CD4-positive, alpha-beta T cell (primary cell): Measurements from ENCODE around the gene CAPRIN2. TPM values are rescaled to one million over a fixed set of nuclear protein-coding genes. Genes with fewer than 3 reads are reported as not detected.
A peak's percentile ranks its signal among the peaks of the same experiment; 100 is the strongest.

ENCODE experiments used
- ATAC-seq: fragments of 200-7000 bp; cut with Tn5 transposase; one replicate; pipeline ENCODE4 v1.10.0; 2022; ENCODE audit warnings: mild to moderate bottlenecking; ENCODE audit not compliant: poor library complexity
- CTCF ChIA-PET: fragments of 350-600 bp; sonication (Branson Sonifier 250); formaldehyde crosslinking; loops from one replicate; lab custom pipeline; 2021; ENCODE audit warnings: antibody characterized with exemption, inconsistent platforms; lab: Charles Lee
- POLR2A ChIA-PET: fragments of 350-600 bp; sonication (Branson Sonifier 250); formaldehyde crosslinking; loops from one replicate; lab custom pipeline; 2021; ENCODE audit warnings: antibody characterized with exemption, inconsistent platforms; lab: Charles Lee
- DNase-seq, 14 experiments: peaks; one replicate each; pipeline ENCODE4 v3.0.0-alpha.2; 2013 to 2020; ENCODE audit warnings: mixed read lengths in 2 of 14
- H3K27ac ChIP-seq, 2 donors: one replicate each; pipeline versions ENCODE4 v1.5.1 to v1.7.0; 2013; ENCODE audit warnings: low read length in 2 of 2, low read depth in 1 of 2, mild to moderate bottlenecking in 1 of 2
- H3K27me3 ChIP-seq, 2 experiments: 1 replicate in 1 of 2; 2 replicates in 1 of 2; pipeline versions ENCODE4 v1.6.1 to v1.7.0; 2013; ENCODE audit warnings: low read length in 2 of 2, control low read depth in 1 of 2, mild to moderate bottlenecking in 1 of 2, moderate library complexity in 1 of 2; ENCODE audit not compliant: insufficient read depth in 2 of 2, control insufficient read depth in 1 of 2
- H3K36me3 ChIP-seq: one replicate; pipeline ENCODE4 v1.6.1; 2013; ENCODE audit warnings: low read length, control low read depth; ENCODE audit not compliant: insufficient read depth
- H3K4me1 ChIP-seq: one replicate; pipeline ENCODE4 v1.6.1; 2013; ENCODE audit warnings: low read length, control low read depth; ENCODE audit not compliant: insufficient read depth
- H3K4me3 ChIP-seq: one replicate; pipeline ENCODE4 v1.5.1; 2013; ENCODE audit warnings: mild to moderate bottlenecking, low read length, moderate library complexity
- H3K9me3 ChIP-seq, 2 experiments: 1 replicate in 1 of 2; 2 replicates in 1 of 2; pipeline versions ENCODE4 v1.6.1 to v1.7.0; 2013; ENCODE audit warnings: low read length in 2 of 2, mild to moderate bottlenecking in 2 of 2, control low read depth in 1 of 2, moderate library complexity in 1 of 2; ENCODE audit not compliant: control insufficient read depth in 1 of 2, insufficient read depth in 1 of 2
- H3K27ac Mint-ChIP-seq: one replicate; pipeline ENCODE4 v1.8.0; 2020; ENCODE audit warnings: mixed read lengths
- H3K27me3 Mint-ChIP-seq: one replicate; pipeline ENCODE4 v1.8.0; 2021; ENCODE audit warnings: mixed read lengths
- H3K36me3 Mint-ChIP-seq: one replicate; pipeline ENCODE4 v1.8.0; 2021; ENCODE audit warnings: low read depth, mixed read lengths
- H3K4me1 Mint-ChIP-seq: one replicate; pipeline ENCODE4 v1.8.0; 2021; ENCODE audit warnings: low read depth, mixed read lengths
- H3K4me3 Mint-ChIP-seq: one replicate; pipeline ENCODE4 v1.8.0; 2020; ENCODE audit warnings: mild to moderate bottlenecking, mixed read lengths
- H3K9me3 Mint-ChIP-seq: one replicate; pipeline ENCODE4 v1.8.0; 2020; ENCODE audit warnings: mixed read lengths
- intact Hi-C, 2 experiments: fragments of 100-400 bp; cut with DNase I in 1 of 2; cut with micrococcal nuclease in 1 of 2; formaldehyde crosslinking; loops; one replicate each; pipeline versions ENCODE4 v1.15.1 to v1.9.0; 2023 to 2025; cut with DNase I, micrococcal nuclease
- total RNA-seq, 174 experiments: library from RNA in 2 of 174; stranded (reverse) in 2 of 174; gene quantifications; one replicate each; pipeline ENCODE4 v1.2.3 and lab custom pipeline; 2021 to 2026
- TF ChIP-seq, protein P1 (sequence below): fragments of 200-600 bp; IDR thresholded peaks from one replicate; pipeline ENCODE4 v1.8.0; 2022; ENCODE audit warnings: antibody characterized with exemption, mild to moderate bottlenecking

Gene CAPRIN2
- total RNA-seq, 2 experiments from 2014 or later, result 21.2 to 24.6 TPM

DNA sequence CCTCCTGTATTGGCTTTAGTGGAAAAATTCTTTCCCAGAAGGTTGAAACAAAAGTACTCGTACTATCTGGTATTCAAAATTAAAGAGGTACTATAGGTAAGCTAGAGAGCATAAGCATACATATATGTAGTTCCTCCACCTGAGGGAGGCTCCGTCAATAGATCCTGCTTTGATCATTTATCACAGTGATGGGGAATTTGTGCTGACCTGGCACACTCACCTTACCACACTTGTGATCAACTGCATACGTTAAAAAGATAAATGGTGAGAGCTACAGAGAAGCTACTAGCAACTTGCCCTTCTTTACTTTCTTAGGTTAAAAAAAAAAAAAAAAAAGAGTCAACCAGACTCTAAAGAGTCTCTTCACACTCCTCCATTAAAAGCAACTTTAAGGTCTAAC is 2.5 kb downstream of the CAPRIN2 start:
- ChIA-PET POLR2A (interaction anchor here (3.5 kb wide), 1 partner anchor 56 kb away, joined by 47 read pairs; the partner anchor contains the start of gene IPO8), CTCF (interaction anchor here (1.4 kb wide), 1 partner anchor 9 kb away, joined by 3 read pairs; no protein-coding TSS in a partner anchor)
- Mint-ChIP-seq H3K4me1 (peaks cover 57% of the 10 kb centered on the region), H3K27ac (no peak overlapping the region), H3K36me3 (peaks cover 9% of the 10 kb centered on the region), H3K4me3 (peak overlapping the region; percentile 58), H3K27me3 (no peaks in the 10 kb centered on the region), H3K9me3 (no peaks in the 10 kb centered on the region)
- TF ChIP-seq, protein P1, sequence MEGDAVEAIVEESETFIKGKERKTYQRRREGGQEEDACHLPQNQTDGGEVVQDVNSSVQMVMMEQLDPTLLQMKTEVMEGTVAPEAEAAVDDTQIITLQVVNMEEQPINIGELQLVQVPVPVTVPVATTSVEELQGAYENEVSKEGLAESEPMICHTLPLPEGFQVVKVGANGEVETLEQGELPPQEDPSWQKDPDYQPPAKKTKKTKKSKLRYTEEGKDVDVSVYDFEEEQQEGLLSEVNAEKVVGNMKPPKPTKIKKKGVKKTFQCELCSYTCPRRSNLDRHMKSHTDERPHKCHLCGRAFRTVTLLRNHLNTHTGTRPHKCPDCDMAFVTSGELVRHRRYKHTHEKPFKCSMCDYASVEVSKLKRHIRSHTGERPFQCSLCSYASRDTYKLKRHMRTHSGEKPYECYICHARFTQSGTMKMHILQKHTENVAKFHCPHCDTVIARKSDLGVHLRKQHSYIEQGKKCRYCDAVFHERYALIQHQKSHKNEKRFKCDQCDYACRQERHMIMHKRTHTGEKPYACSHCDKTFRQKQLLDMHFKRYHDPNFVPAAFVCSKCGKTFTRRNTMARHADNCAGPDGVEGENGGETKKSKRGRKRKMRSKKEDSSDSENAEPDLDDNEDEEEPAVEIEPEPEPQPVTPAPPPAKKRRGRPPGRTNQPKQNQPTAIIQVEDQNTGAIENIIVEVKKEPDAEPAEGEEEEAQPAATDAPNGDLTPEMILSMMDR, result no peak
- Histone ChIP-seq H3K4me3 (no peak overlapping the region), H3K27me3 (no peaks in the 10 kb centered on the region), H3K4me1 (peaks cover 16% of the 10 kb centered on the region), H3K9me3 (no peaks in the 10 kb centered on the region), H3K36me3 (peaks cover 5% of the 10 kb centered on the region), H3K27ac (no peak overlapping the region)
- ATAC-seq, result no peak
- intact Hi-C loops, result loop anchor here (5.0 to 10.0 kb wide), 6 partner anchors 55 to 1923 kb away; partner anchors contain the start of genes DNM1L (in 1 of the 2), ETFBKMT (in 1 of the 2), IPO8 (in 1 of the 2) and SINHCAF (in 1 of the 2)
- no peak for DNase-seq

- Histone ChIP-seq H3K4me1 (peaks cover under 1% of the 10 kb centered on the region), H3K27ac (no peak overlapping the region), H3K9me3 (no peaks in the 10 kb centered on the region), H3K27me3 (no peaks in the 10 kb centered on the region), H3K36me3 (peaks cover 14% of the 10 kb centered on the region), H3K4me3 (no peak overlapping the region)
- CTCF ChIA-PET, result no interaction called here
- DNase-seq (no peak), ATAC-seq (no peak)
- H3K4me3 Mint-ChIP-seq, result no peak overlapping the region
- H3K27ac Mint-ChIP-seq, result no peak overlapping the region
- intact Hi-C loops, result no loop called here
- no peaks in the 10 kb centered on the region for H3K9me3 Mint-ChIP-seq
- peaks cover 23% of the 10 kb centered on the region for H3K36me3 Mint-ChIP-seq
- H3K4me1 Mint-ChIP-seq, result peaks cover 43% of the 10 kb centered on the region
- H3K27me3 Mint-ChIP-seq, result no peaks in the 10 kb centered on the region
- POLR2A ChIA-PET, result interaction anchor here (0.6 kb wide), 1 partner anchor 1198 kb away, joined by 3 read pairs; no protein-coding TSS in a partner anchor
- TF ChIP-seq, protein P1, result no peak
Observed at GRCh38 chr12:30748147-30748546, 6.6 kb downstream of the CAPRIN2 start.

DNA sequence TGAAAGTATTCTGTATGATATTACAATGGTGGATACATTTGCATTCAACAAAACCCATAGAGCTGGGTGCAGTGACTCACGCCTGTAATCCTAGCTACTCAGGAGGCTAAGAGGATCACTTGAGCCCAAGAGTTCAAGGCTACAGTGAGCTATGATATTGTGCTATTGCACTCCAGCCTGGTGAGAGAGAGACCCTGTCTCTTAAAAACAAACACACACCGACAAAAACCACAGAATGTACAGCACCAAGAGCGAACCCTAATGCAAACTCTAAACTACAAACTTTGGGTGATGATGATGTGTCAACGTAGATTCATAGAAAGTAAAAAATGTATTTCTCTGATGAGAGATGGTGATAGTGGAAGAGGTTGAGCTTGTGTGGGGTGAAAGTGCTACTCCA is 8.6 kb downstream of the CAPRIN2 start:
- ATAC-seq, result no peak
- POLR2A ChIA-PET, result interaction anchor here (1.4 kb wide), 2 partner anchors 8 to 9 kb away, joined by 5 to 7 read pairs; partner anchors contain the start of gene CAPRIN2
- Histone ChIP-seq H3K27me3 (no peaks in the 10 kb centered on the region), H3K9me3 (no peaks in the 10 kb centered on the region), H3K27ac (no peak overlapping the region), H3K4me1 (no peaks in the 10 kb centered on the region), H3K4me3 (no peak overlapping the region), H3K36me3 (peaks cover 14% of the 10 kb centered on the region)
- no peak for DNase-seq
- H3K27me3 Mint-ChIP-seq, result no peaks in the 10 kb centered on the region
- H3K27ac Mint-ChIP-seq, result no peak overlapping the region
- H3K9me3 Mint-ChIP-seq, result no peaks in the 10 kb centered on the region
- no peak overlapping the region for H3K4me3 Mint-ChIP-seq
- TF ChIP-seq, protein P1, result no peak
- intact Hi-C loops, result no loop called here
- CTCF ChIA-PET, result no interaction called here
- peaks cover 30% of the 10 kb centered on the region for H3K4me1 Mint-ChIP-seq
- H3K36me3 Mint-ChIP-seq, result peaks cover 29% of the 10 kb centered on the region
